Endodermal cell (in vitro differentiated cells): ENCODE measurements around the gene CD99. TPM values are rescaled to one million over a fixed set of nuclear protein-coding genes. Genes with fewer than 3 reads are reported as not detected.

Source experiments
- DNase-seq: peaks from one replicate; pipeline ENCODE4 v3.0.0-alpha.2; 2017
- H3K27ac ChIP-seq: 2 replicates; pipeline ENCODE4 v1.5.1; 2013; ENCODE audit warnings: mild to moderate bottlenecking, low read depth, low read length, moderate library complexity
- H3K27me3 ChIP-seq: 2 replicates; pipeline ENCODE4 v1.6.1; 2013; ENCODE audit warnings: mild to moderate bottlenecking, low read length, moderate library complexity; ENCODE audit not compliant: insufficient read depth, control insufficient read depth, poor library complexity, severe bottlenecking
- H3K36me3 ChIP-seq: 2 replicates; pipeline ENCODE4 v1.7.0; 2013; ENCODE audit warnings: mild to moderate bottlenecking, low read length, moderate library complexity; ENCODE audit not compliant: control insufficient read depth, insufficient read depth
- H3K4me1 ChIP-seq: one replicate; pipeline ENCODE4 v1.7.0; 2013; ENCODE audit warnings: low read length; ENCODE audit not compliant: control insufficient read depth, insufficient read depth
- H3K4me3 ChIP-seq: 2 replicates; pipeline ENCODE4 v1.5.1; 2013; ENCODE audit warnings: mild to moderate bottlenecking, low read length, moderate library complexity
- H3K9ac ChIP-seq: 2 replicates; pipeline ENCODE4 v1.6.1; 2013; ENCODE audit warnings: mild to moderate bottlenecking, low read length, moderate library complexity; ENCODE audit not compliant: poor library complexity, severe bottlenecking; ENCODE audit errors: extremely low read depth
- H3K9me3 ChIP-seq: 2 replicates; pipeline ENCODE4 v1.6.1; 2013; ENCODE audit warnings: mild to moderate bottlenecking, low read length, moderate library complexity; ENCODE audit not compliant: control insufficient read depth
- H3K27ac Mint-ChIP-seq: 2 replicates; pipeline ENCODE4 v1.8.0; 2020; ENCODE audit warnings: mixed read lengths
- H3K27me3 Mint-ChIP-seq: 2 replicates; pipeline ENCODE4 v1.8.0; 2021; ENCODE audit warnings: mild to moderate bottlenecking, mixed read lengths; ENCODE audit not compliant: insufficient read depth
- H3K36me3 Mint-ChIP-seq: 2 replicates; pipeline ENCODE4 v1.8.0; 2020; ENCODE audit warnings: low read depth, mixed read lengths
- H3K4me1 Mint-ChIP-seq: 2 replicates; pipeline ENCODE4 v1.8.0; 2020; ENCODE audit warnings: mixed read lengths
- H3K4me3 Mint-ChIP-seq: 2 replicates; pipeline ENCODE4 v1.8.0; 2020; ENCODE audit warnings: mild to moderate bottlenecking, moderate library complexity, mixed read lengths
- H3K9me3 Mint-ChIP-seq: 2 replicates; pipeline ENCODE4 v1.8.0; 2020; ENCODE audit warnings: mild to moderate bottlenecking, mixed read lengths
- CTCF ChIP-seq: fragments of 200-600 bp; sonication (generic); conservative IDR thresholded peaks from 2 replicates; pipeline ENCODE4 v1.5.0; 2021; ENCODE audit warnings: antibody characterized with exemption, mild to moderate bottlenecking
- WGBS, 2 experiments: methylation state at CpG; one replicate each; pipeline versions ENCODE4 v1.1.5 to v1.1.7; 2013; ENCODE audit warnings: missing lambda C conversion rate in 2 of 2, mixed read lengths in 1 of 2; ENCODE audit not compliant: insufficient coverage in 1 of 2, insufficient read length in 1 of 2; 5-methylcytosine and 5-hydroxymethylcytosine counted together
- total RNA-seq, 2 donors: library from RNA; stranded (reverse); fragmentation: NEBNext Ultra II Directional in 1 of 2; extraction: Animal tissue kit (Norgen Biotek cat#: 25700) in 1 of 2; gene quantifications; 2 replicates in 1 of 2; 3 replicates in 1 of 2; pipeline ENCODE4 v1.2.1, GENCODE V29; 2021

Gene CD99
- total RNA-seq, 2 donors from 2014 or later = 314 to 397 TPM

- Histone ChIP-seq H3K4me3 (no peak overlapping the region), H3K4me1 (peaks cover 9% of the 10 kb centered on the region), H3K27me3 (no peaks in the 10 kb centered on the region), H3K27ac (no peak overlapping the region), H3K36me3 (peaks cover 31% of the 10 kb centered on the region), H3K9me3 (no peaks in the 10 kb centered on the region), H3K9ac (no peak overlapping the region)
- 94 to 97% methylated on average over 3 to 10 of the region's 10 CpGs for WGBS, 2 experiments
- H3K36me3 Mint-ChIP-seq = peaks cover 25% of the 10 kb centered on the region
- H3K9me3 Mint-ChIP-seq = no peaks in the 10 kb centered on the region
- peaks cover 44% of the 10 kb centered on the region for H3K4me1 Mint-ChIP-seq
- no peak for DNase-seq
- no peak overlapping the region for H3K4me3 Mint-ChIP-seq
- peak overlapping the region; percentile 81 for H3K27ac Mint-ChIP-seq
- TF ChIP-seq CTCF = no peak
- no peaks in the 10 kb centered on the region for H3K27me3 Mint-ChIP-seq
Observed at GRCh38 chrX:2708592-2709188, 17.6 kb downstream of the CD99 start.

DNA sequence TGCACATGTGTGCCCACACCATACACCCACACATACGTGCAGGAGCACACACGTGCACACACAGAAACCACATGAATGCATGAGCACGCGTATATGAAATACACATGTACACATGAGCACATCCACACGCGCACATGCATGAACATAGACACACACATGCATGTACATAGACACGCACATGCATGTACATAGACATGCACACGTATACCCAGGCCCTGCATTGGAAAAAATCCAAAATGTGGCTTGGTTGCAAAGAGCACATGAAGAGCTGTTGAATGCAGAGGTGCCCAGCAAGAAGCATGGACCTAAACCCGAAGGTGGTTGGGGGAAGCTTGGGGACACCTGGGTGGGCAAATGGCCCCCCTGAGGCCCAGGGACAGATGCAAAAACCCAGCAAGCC is 18.5 kb downstream of the CD99 start:
- no peak overlapping the region for H3K4me3 Mint-ChIP-seq
- no peak overlapping the region for H3K9ac ChIP-seq
- H3K9me3 ChIP-seq = no peaks in the 10 kb centered on the region
- no peak for TF ChIP-seq CTCF
- no peaks in the 10 kb centered on the region for H3K9me3 Mint-ChIP-seq
- 95 to 98% methylated on average over 7 to 9 of the region's 9 CpGs for WGBS, 2 experiments
- peaks cover 46% of the 10 kb centered on the region for H3K4me1 Mint-ChIP-seq
- peaks cover 32% of the 10 kb centered on the region for H3K36me3 ChIP-seq
- peak overlapping the region; percentile 64 for H3K27ac Mint-ChIP-seq
- H3K27me3 ChIP-seq = no peaks in the 10 kb centered on the region
- H3K27ac ChIP-seq = peak overlapping the region; percentile 85
- peaks cover 28% of the 10 kb centered on the region for H3K36me3 Mint-ChIP-seq
- H3K27me3 Mint-ChIP-seq = no peaks in the 10 kb centered on the region
- no peak overlapping the region for H3K4me3 ChIP-seq
- DNase-seq = no peak
- peaks cover 11% of the 10 kb centered on the region for H3K4me1 ChIP-seq

- peaks cover 50% of the 10 kb centered on the region for H3K4me1 Mint-ChIP-seq
- H3K27ac Mint-ChIP-seq = peak overlapping the region; percentile 64
- H3K4me3 ChIP-seq = no peak overlapping the region
- peaks cover 35% of the 10 kb centered on the region for H3K36me3 ChIP-seq
- H3K9ac ChIP-seq = no peak overlapping the region
- peaks cover 7% of the 10 kb centered on the region for H3K9me3 Mint-ChIP-seq
- H3K36me3 Mint-ChIP-seq = peaks cover 28% of the 10 kb centered on the region
- WGBS, 2 experiments = 68 to 81% methylated on average over 7 to 15 of the region's 15 CpGs
- H3K27me3 ChIP-seq = no peaks in the 10 kb centered on the region
- no peak overlapping the region for H3K4me3 Mint-ChIP-seq
- peaks cover 14% of the 10 kb centered on the region for H3K4me1 ChIP-seq
- no peak for TF ChIP-seq CTCF
- DNase-seq = peak; percentile 61
- H3K27me3 Mint-ChIP-seq = no peaks in the 10 kb centered on the region
- H3K9me3 ChIP-seq = no peaks in the 10 kb centered on the region
- peak overlapping the region; percentile 85 for H3K27ac ChIP-seq
Observed at GRCh38 chrX:2710041-2710840, 19.1 kb downstream of the CD99 start.
